Spleen (tissue), 7 donors: ENCODE data around the gene UBE2U.

ENCODE experiments used
- CTCF ChIP-seq, 11 experiments: fragments of 200-600 bp in 7 of 11; fragments of 450-650 bp in 4 of 11; sonication (generic) in 4 of 11; IDR thresholded peaks in 8 of 11; conservative IDR thresholded peaks in 3 of 11; 1 replicate in 7 of 11; 2 replicates in 4 of 11; pipeline versions ENCODE4 v1.4.0 to v1.8.0; 2016 to 2021; ENCODE audit warnings: antibody characterized with exemption in 11 of 11, inconsistent platforms in 4 of 11, mild to moderate bottlenecking in 1 of 11
- POLR2A ChIP-seq, 3 donors: fragments of 450-650 bp; IDR thresholded peaks; one replicate each; pipeline ENCODE4 v1.5.1; 2017; ENCODE audit warnings: antibody characterized with exemption in 3 of 3, mild to moderate bottlenecking in 1 of 3
- POLR2AphosphoS5 ChIP-seq, 3 donors: sonication (generic); formaldehyde crosslinking; IDR thresholded peaks; one replicate each; pipeline ENCODE4 v1.5.1; 2017; ENCODE audit warnings: antibody characterized with exemption in 3 of 3
- donor health status: DM: no; HTN: no; CAD: no; lungs with moderate emphysema.
- donor health status: DM: no; HTN: no; CAD: no.
- donor health status: DM: no; HTN: no; CAD: no.

- no peak for TF ChIP-seq CTCF (IDR thresholded peaks at IDR 0.05 in 8 of 11, conservative IDR thresholded peaks at IDR 0.05 in 3 of 11)
- TF ChIP-seq POLR2A (IDR thresholded peaks at IDR 0.05): no peak
- no peak for TF ChIP-seq POLR2AphosphoS5 (IDR thresholded peaks at IDR 0.05)
Measured at GRCh38 chr1:64194168-64195080, 9.0 kb upstream of the UBE2U start.
